Breast epithelium (tissue), 4 donors: ENCODE data around the gene DISP3. TPM values are rescaled to one million over a fixed set of nuclear protein-coding genes. Genes with fewer than 3 reads are reported as not detected.

Source experiments
- DNase-seq, 2 donors: peaks; one replicate each; pipeline ENCODE4 v3.0.0-alpha.2; 2019; ENCODE audit warnings: low spot score in 2 of 2
- H3K27ac ChIP-seq, 2 donors: fragments of 200-600 bp; sonication (generic) in 1 of 2; one replicate each; pipeline ENCODE4 v1.5.1; 2016 to 2019; ENCODE audit warnings: mild to moderate bottlenecking in 1 of 2
- H3K27me3 ChIP-seq, 2 donors: fragments of 200-600 bp; sonication (generic) in 1 of 2; one replicate each; pipeline versions ENCODE4 v1.5.1 to v1.6.0; 2017 to 2019; ENCODE audit warnings: control low read depth in 1 of 2, mild to moderate bottlenecking in 1 of 2
- H3K36me3 ChIP-seq: fragments of 200-600 bp; one replicate; pipeline ENCODE4 v1.5.1; 2019
- H3K4me1 ChIP-seq, 2 donors: fragments of 200-600 bp; sonication (generic); one replicate each; pipeline ENCODE4 v1.5.1; 2016 to 2019; ENCODE audit warnings: control low read depth in 1 of 2
- H3K4me3 ChIP-seq, 3 donors: fragments of 200-600 bp; sonication (generic); 1 replicate in 2 of 3; 2 replicates in 1 of 3; pipeline ENCODE4 v1.5.1; 2016 to 2019; ENCODE audit warnings: mild to moderate bottlenecking in 3 of 3, moderate library complexity in 2 of 3
- H3K9me3 ChIP-seq, 2 donors: fragments of 200-600 bp; sonication (generic) in 1 of 2; one replicate each; pipeline ENCODE4 v1.5.1; 2016 to 2019; ENCODE audit warnings: control low read depth in 1 of 2
- POLR2A ChIP-seq: fragments of 450-650 bp; IDR thresholded peaks from one replicate; pipeline ENCODE4 v1.6.1; 2016; ENCODE audit warnings: antibody characterized with exemption, mild to moderate bottlenecking, moderate library complexity
- POLR2AphosphoS5 ChIP-seq, 3 donors: sonication (generic); formaldehyde crosslinking; IDR thresholded peaks; one replicate each; pipeline ENCODE4 v1.6.1; 2017; ENCODE audit warnings: antibody characterized with exemption in 3 of 3
- intact Hi-C: fragments of 100-400 bp; cut with DNase I; formaldehyde crosslinking; loops from one replicate; pipeline ENCODE4 v1.15.1; 2023; ENCODE audit warnings: low total_unique reads
- total RNA-seq, 3 donors: library from RNA; depleted of rRNA; stranded (reverse); fragments of >200 nt; gene quantifications; one replicate each; pipeline ENCODE4 v1.1.0, GENCODE V29; 2016
- TF ChIP-seq, protein P1 (sequence below), 3 donors: fragments of 450-650 bp; IDR thresholded peaks; one replicate each; pipeline ENCODE4 v1.5.1; 2016 to 2017; ENCODE audit warnings: antibody characterized with exemption in 3 of 3, mild to moderate bottlenecking in 3 of 3, moderate library complexity in 3 of 3

Gene DISP3
- total RNA-seq, 3 donors from 2014 or later, result 0.88 TPM; not detected in 2

DNA sequence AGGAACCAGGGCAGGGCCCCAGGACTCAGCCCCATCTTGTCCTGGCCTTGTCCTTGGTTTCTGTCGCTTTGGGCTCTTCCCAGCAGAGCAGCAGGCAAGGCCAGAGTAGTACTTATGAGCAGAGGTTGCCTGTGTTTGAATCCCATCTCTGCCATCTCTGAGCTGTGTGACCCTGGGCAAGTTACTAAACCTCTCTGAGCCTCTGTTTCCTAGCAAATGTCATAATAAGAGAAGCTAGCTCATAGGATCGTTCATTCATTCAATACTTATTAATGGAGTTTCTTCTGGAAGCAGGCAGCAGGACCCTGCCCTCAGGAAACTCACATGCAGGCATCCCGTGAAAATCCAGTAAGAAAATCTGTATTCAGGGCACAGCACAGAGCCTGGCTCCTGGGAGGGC lies 91.0 kb downstream of the DISP3 start:
- no peak for TF ChIP-seq POLR2AphosphoS5 (IDR thresholded peaks at IDR 0.05)
- TF ChIP-seq POLR2A, result no peak
- TF ChIP-seq, protein P1, sequence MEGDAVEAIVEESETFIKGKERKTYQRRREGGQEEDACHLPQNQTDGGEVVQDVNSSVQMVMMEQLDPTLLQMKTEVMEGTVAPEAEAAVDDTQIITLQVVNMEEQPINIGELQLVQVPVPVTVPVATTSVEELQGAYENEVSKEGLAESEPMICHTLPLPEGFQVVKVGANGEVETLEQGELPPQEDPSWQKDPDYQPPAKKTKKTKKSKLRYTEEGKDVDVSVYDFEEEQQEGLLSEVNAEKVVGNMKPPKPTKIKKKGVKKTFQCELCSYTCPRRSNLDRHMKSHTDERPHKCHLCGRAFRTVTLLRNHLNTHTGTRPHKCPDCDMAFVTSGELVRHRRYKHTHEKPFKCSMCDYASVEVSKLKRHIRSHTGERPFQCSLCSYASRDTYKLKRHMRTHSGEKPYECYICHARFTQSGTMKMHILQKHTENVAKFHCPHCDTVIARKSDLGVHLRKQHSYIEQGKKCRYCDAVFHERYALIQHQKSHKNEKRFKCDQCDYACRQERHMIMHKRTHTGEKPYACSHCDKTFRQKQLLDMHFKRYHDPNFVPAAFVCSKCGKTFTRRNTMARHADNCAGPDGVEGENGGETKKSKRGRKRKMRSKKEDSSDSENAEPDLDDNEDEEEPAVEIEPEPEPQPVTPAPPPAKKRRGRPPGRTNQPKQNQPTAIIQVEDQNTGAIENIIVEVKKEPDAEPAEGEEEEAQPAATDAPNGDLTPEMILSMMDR (IDR thresholded peaks at IDR 0.05), result no peak
- Histone ChIP-seq H3K4me1 (no peaks in the 10 kb centered on the region), H3K27me3 (peaks cover 0 to 31% of the 10 kb centered on the region in 2 donors), H3K36me3 (no peaks in the 10 kb centered on the region), H3K4me3 (no peak overlapping the region), H3K9me3 (no peaks in the 10 kb centered on the region), H3K27ac (no peak overlapping the region)
- no peak for DNase-seq
- intact Hi-C loops, result no loop called here

DNA sequence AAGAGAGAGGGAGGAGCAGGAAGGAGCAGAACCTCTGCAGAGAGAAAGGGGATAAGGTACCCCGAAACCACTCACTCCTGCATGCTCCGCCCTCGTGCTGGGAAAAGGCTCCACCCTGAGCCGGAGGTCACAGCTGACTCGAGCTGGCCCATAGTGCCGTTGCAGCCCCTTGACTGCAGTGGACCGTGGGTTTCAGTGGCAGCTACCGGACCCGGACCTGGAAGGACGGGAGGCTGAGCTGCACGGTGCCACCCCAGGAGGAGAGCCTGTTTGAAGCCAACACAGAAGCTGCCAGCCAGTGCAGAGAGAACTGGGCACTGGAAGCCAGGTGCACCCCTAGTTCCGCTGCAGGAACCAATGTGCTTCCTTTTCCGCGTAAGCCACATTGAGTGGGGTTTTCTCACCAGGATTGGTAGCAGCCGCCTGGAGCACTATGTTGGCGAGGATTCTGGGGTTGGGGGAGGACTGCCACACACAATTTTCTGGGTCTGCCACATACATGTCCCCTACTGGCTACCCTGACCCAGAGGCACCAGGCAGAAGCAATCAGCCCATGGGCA lies 91.9 kb downstream of the DISP3 start:
- no peaks in the 10 kb centered on the region for H3K9me3 ChIP-seq
- no peak overlapping the region for H3K27ac ChIP-seq
- no peaks in the 10 kb centered on the region for H3K4me1 ChIP-seq
- TF ChIP-seq POLR2AphosphoS5 (IDR thresholded peaks at IDR 0.05) (no peak), POLR2A (no peak)
- H3K27me3 ChIP-seq, result peaks cover 0 to 31% of the 10 kb centered on the region in 2 donors
- no peak overlapping the region for H3K4me3 ChIP-seq
- intact Hi-C loops, result no loop called here
- no peak for DNase-seq
- H3K36me3 ChIP-seq, result no peaks in the 10 kb centered on the region

DNA sequence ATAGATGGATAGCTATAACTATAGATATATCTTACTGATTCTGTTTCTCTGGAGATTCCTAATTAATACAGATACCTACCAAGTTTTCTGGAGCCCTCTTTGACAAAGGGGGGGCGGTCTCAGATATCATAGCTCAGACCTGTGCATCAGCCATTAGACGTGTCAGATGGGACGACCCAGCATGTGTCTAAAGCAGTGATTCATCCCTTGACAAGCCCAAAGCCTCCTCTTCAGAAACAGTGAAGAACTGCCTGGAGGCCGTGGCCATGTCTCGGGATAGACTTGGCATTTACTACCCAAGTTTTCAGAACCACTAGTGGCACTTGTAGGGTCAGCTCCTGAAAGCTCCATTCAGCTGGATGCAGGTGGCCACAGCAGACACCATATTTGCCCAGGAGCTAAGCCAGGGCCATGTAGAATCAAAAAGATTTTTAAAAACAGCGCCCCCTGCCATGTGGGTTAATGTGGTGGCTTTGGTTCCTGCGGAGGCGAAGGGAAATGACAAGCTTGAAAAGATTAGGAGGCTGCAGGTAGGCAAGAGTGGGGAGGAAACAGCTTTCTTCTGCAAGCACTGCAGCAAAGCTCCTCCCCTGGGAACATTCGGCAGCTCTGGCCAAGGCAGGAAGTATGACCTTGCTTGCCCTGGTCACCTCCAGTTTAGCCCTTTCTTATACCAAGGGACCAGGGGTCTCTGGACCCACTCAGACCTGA lies 93.1 kb downstream of the DISP3 start:
- Histone ChIP-seq H3K27ac (no peak overlapping the region), H3K4me3 (no peak overlapping the region), H3K9me3 (no peaks in the 10 kb centered on the region), H3K4me1 (no peaks in the 10 kb centered on the region), H3K27me3 (peaks cover 0 to 26% of the 10 kb centered on the region in 2 donors), H3K36me3 (no peaks in the 10 kb centered on the region)
- DNase-seq, result no peak
- intact Hi-C loops, result no loop called here
- TF ChIP-seq, protein P1 (IDR thresholded peaks at IDR 0.05), result no peak
- TF ChIP-seq POLR2A, result no peak
- no peak for TF ChIP-seq POLR2AphosphoS5 (IDR thresholded peaks at IDR 0.05)

DNA sequence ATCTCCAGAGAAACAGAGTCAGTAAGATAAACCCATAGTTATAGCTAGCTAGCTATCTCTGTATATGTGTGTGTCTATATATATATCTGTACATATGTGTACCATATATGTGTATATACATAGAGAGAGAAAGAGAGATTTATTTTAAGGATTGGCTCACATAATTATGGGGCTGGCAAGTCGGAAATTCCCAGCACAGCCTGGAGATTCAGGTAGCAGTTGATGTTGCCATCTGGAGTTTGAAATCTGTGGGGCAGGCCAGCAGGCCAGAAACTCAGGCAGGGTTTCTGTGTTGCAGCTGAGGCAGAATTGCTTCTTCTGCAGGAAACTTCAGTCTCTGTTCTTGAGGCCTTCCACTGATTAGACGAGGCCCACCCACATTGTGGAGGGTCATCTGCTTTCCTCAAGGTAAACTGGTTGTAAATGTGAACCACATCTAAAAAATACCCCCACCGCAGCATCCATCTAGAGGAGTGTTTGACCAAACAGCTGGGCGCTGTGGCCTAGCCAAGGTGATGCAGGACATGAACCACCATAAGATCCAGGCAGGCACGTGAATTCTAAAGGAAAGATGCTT lies 94.2 kb downstream of the DISP3 start:
- H3K9me3 ChIP-seq, result no peaks in the 10 kb centered on the region
- H3K27ac ChIP-seq, result no peak overlapping the region
- no peak overlapping the region for H3K4me3 ChIP-seq
- H3K27me3 ChIP-seq, result peaks cover 0 to 24% of the 10 kb centered on the region in 2 donors
- no peaks in the 10 kb centered on the region for H3K36me3 ChIP-seq
- TF ChIP-seq POLR2A (no peak), POLR2AphosphoS5 (IDR thresholded peaks at IDR 0.05) (no peak)
- TF ChIP-seq, protein P1 (IDR thresholded peaks at IDR 0.05), result no peak
- DNase-seq, result no peak
- intact Hi-C loops, result no loop called here
- H3K4me1 ChIP-seq, result no peaks in the 10 kb centered on the region

DNA sequence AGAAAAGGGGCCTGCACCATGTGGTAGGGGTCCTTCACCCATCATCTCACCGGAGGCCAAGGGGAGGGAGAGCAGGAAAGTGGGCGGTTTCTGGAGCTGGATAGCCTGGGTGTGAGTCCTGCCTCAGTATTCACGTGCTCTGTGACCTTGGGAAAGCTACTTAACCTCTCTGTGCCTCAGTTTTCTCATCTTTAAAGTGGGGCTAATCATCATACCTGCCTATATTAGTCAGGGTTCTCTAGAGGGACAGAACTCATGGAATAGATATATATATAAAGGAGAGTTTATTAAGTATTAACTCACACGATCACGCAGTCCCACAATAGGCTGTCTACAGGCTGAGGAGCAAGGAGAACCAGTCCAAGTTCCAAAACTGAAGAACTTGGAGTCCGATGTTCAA lies 96.6 kb downstream of the DISP3 start:
- Histone ChIP-seq H3K27me3 (peaks cover 0 to 21% of the 10 kb centered on the region in 2 donors), H3K27ac (no peak overlapping the region), H3K36me3 (no peaks in the 10 kb centered on the region), H3K4me1 (no peaks in the 10 kb centered on the region), H3K4me3 (no peak overlapping the region), H3K9me3 (no peaks in the 10 kb centered on the region)
- intact Hi-C loops, result no loop called here
- TF ChIP-seq POLR2A (no peak), POLR2AphosphoS5 (IDR thresholded peaks at IDR 0.05) (no peak)
- TF ChIP-seq, protein P1 (IDR thresholded peaks at IDR 0.05), result no peak
- DNase-seq, result no peak
